Uterus (tissue), 4 donors: ENCODE results near the gene TMEM175. TPM values are rescaled to one million over a fixed set of nuclear protein-coding genes. Genes with fewer than 3 reads are reported as not detected.

Source experiments
- DNase-seq, 2 donors: peaks; one replicate each; pipeline ENCODE4 v3.0.0-alpha.2; 2019 to 2020
- H3K27ac ChIP-seq, 2 donors: fragments of 200-600 bp; sonication (generic); 1 replicate in 1 of 2; 2 replicates in 1 of 2; pipeline ENCODE4 v1.5.1; 2016 to 2018
- H3K27me3 ChIP-seq, 2 donors: fragments of 200-600 bp; sonication (generic); one replicate each; pipeline ENCODE4 v1.5.1; 2018 to 2019; ENCODE audit warnings: control low read depth in 1 of 2
- H3K36me3 ChIP-seq, 2 donors: fragments of 200-600 bp; sonication (generic); one replicate each; pipeline ENCODE4 v1.5.1; 2019; ENCODE audit warnings: control low read depth in 1 of 2
- H3K4me1 ChIP-seq, 2 donors: fragments of 200-600 bp; sonication (generic); one replicate each; pipeline ENCODE4 v1.5.1; 2018 to 2019; ENCODE audit warnings: control low read depth in 1 of 2
- H3K4me3 ChIP-seq, 2 donors: fragments of 200-600 bp; sonication (generic); 1 replicate in 1 of 2; 2 replicates in 1 of 2; pipeline ENCODE4 v1.5.1; 2018 to 2019; ENCODE audit warnings: mild to moderate bottlenecking in 1 of 2
- H3K9me3 ChIP-seq, 2 donors: fragments of 200-600 bp; sonication (generic); one replicate each; pipeline ENCODE4 v1.5.1; 2019; ENCODE audit warnings: control low read depth in 1 of 2
- POLR2A ChIP-seq, 2 donors: fragments of 450-650 bp; IDR thresholded peaks; one replicate each; pipeline ENCODE4 v1.6.1; 2016; ENCODE audit warnings: antibody characterized with exemption in 2 of 2, mild to moderate bottlenecking in 1 of 2, moderate library complexity in 1 of 2
- intact Hi-C: fragments of 100-400 bp; cut with DNase I; formaldehyde crosslinking; loops from one replicate; pipeline ENCODE4 v1.15.1; 2023; ENCODE audit warnings: low total_unique reads
- total RNA-seq, 4 donors: library from RNA; depleted of rRNA in 3 of 4; stranded (reverse); fragments of >200 nt in 3 of 4; gene quantifications; one replicate each; pipeline versions ENCODE4 v1.1.0 to v1.2.4, GENCODE V29; 2014 to 2023
- TF ChIP-seq, protein P1 (sequence below), 4 experiments: fragments of 200-600 bp in 2 of 4; fragments of 450-650 bp in 2 of 4; sonication (generic) in 2 of 4; IDR thresholded peaks; one replicate each; pipeline ENCODE4 v1.5.1; 2016 to 2019; ENCODE audit warnings: antibody characterized with exemption in 4 of 4, mild to moderate bottlenecking in 2 of 4, moderate library complexity in 1 of 4
- donor health status: DM: yes; HTN: yes; CAD: no.

TMEM175 gene
- total RNA-seq, 4 donors from 2014 or later: 9.9 to 39.7 (median 26.3) TPM

DNA sequence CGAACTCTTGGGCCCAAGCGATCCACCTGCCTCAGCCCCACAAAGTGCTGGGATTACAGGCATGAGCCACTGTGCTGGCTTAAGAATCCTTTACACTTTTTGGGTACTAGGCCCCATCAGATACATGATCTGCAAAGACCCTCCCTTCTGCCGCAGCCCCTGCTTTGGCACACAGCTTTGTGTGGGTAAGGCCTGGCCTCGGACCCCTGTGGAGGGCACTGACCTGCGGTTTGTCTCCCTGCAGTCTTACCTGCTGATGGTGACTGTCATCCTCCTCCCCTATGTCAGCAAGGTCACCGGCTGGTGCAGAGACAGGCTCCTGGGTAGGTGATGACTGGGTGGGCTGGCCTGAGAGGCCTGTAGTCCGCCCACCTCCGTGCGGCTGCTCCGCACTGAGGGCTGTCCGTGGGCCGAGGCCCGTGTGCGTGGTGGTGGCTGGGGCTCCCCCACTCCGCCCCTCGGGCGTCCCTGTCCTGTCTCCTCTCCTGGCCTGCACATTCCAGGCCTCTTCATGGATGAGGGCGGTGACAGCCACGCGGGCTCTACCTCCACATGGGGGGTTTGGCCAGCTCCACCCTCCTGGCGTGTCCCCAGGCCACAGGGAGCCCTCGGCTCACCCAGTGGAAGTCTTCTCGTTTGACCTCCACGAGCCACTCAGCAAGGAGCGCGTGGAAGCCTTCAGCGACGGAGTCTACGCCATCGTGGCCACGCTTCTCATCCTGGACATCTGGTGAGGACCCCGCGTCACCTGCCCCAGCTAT, 23.1 kb downstream of the TMEM175 start:
- no peak for TF ChIP-seq POLR2A (IDR thresholded peaks at IDR 0.05)
- TF ChIP-seq, protein P1, sequence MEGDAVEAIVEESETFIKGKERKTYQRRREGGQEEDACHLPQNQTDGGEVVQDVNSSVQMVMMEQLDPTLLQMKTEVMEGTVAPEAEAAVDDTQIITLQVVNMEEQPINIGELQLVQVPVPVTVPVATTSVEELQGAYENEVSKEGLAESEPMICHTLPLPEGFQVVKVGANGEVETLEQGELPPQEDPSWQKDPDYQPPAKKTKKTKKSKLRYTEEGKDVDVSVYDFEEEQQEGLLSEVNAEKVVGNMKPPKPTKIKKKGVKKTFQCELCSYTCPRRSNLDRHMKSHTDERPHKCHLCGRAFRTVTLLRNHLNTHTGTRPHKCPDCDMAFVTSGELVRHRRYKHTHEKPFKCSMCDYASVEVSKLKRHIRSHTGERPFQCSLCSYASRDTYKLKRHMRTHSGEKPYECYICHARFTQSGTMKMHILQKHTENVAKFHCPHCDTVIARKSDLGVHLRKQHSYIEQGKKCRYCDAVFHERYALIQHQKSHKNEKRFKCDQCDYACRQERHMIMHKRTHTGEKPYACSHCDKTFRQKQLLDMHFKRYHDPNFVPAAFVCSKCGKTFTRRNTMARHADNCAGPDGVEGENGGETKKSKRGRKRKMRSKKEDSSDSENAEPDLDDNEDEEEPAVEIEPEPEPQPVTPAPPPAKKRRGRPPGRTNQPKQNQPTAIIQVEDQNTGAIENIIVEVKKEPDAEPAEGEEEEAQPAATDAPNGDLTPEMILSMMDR (IDR thresholded peaks at IDR 0.05): no peak
- Histone ChIP-seq H3K4me3 (no peak overlapping the region), H3K4me1 (no peaks in the 10 kb centered on the region), H3K9me3 (no peaks in the 10 kb centered on the region), H3K27me3 (no peaks in the 10 kb centered on the region), H3K36me3 (no peaks in the 10 kb centered on the region), H3K27ac (no peak overlapping the region)
- DNase-seq: no peak
- intact Hi-C loops: no loop called here

DNA sequence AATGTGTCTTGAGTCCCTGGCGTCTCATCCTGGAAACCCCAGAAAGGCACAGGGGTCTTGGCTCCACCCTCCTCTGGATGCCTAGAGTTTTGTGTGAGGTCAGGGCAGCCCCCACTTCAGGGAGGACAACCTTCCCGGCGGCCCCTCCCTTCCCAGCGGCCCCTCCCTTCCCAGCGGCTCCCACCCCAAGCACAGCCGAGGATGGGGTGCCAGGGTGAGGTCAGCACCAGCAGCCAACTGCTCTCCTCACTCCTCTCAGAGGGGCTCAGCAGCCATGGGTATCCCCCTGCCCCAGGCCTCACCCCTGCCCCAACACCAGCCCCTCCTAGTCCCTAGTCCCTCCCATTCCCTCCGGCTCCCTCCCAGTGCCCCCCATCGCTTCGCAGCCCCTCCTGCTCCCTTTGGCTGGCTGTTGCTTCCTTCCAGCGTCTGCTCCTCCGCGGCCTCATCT, 23.7 kb downstream of the TMEM175 start:
- Histone ChIP-seq H3K4me1 (no peaks in the 10 kb centered on the region), H3K36me3 (no peaks in the 10 kb centered on the region), H3K27me3 (no peaks in the 10 kb centered on the region), H3K4me3 (no peak overlapping the region), H3K9me3 (no peaks in the 10 kb centered on the region), H3K27ac (no peak overlapping the region)
- TF ChIP-seq POLR2A (IDR thresholded peaks at IDR 0.05): no peak
- TF ChIP-seq, protein P1 (IDR thresholded peaks at IDR 0.05): no peak
- DNase-seq: peak in 1 of 2 donors; percentile 12
- intact Hi-C loops: no loop called here

DNA sequence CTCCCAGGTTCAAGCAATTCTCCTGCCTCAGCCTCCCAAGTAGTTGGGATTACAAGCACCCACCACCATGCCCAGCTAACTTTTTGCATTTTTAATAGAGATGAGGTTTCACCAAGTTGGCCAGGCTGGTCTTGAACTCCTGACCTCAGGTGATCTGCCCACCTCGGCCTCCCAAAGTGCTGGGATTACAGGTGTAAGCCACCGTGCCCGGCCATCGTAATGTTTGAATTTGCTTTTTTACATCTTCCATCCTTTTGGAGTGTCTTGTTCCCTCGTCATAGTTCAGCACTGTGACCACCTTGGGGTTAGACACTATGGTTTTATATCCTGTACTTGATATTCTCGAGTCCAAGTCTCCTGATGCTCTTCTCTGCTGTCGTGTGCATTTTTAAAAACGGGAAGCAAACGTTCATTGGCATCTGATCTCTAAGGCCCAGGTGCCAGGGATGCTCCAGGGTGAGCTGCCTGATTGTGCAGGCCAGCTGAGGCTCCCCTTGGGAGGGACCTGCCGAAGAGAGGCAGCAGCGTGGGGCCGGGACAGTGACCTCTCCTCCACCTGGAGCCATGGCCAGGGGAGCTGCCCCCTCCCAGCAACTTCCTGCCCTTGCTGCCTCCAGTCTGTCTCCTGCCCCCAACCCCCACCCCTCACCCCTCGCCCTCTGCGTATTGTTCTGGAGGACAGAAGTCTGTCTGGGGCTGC, 24.4 kb downstream of the TMEM175 start:
- no peaks in the 10 kb centered on the region for H3K9me3 ChIP-seq
- H3K27me3 ChIP-seq: no peaks in the 10 kb centered on the region
- H3K4me3 ChIP-seq: no peak overlapping the region
- DNase-seq: no peak
- no peak for TF ChIP-seq POLR2A (IDR thresholded peaks at IDR 0.05)
- TF ChIP-seq, protein P1 (IDR thresholded peaks at IDR 0.05): no peak
- intact Hi-C loops: no loop called here
- no peaks in the 10 kb centered on the region for H3K36me3 ChIP-seq
- H3K4me1 ChIP-seq: no peaks in the 10 kb centered on the region
- H3K27ac ChIP-seq: no peak overlapping the region

DNA sequence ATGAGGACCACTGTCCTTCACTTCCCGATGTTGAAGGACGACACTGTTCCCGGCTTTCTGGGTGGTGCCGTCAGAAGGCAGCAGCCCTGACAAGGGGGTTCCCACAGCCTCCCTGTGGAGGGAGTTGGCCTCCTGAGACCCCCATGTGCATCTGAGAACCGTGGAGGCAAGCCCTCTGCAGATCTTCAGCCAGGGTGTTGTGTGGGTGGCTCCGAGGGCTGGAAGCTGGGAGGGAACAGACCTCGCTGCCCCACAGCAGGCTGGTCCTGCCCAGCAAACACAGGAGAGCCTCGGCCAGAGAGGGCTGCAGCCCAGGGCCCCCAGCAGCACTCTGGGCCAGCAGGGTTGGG, 24.9 kb downstream of the TMEM175 start:
- Histone ChIP-seq H3K9me3 (no peaks in the 10 kb centered on the region), H3K36me3 (no peaks in the 10 kb centered on the region), H3K4me1 (no peaks in the 10 kb centered on the region), H3K27ac (no peak overlapping the region), H3K27me3 (no peaks in the 10 kb centered on the region), H3K4me3 (no peak overlapping the region)
- intact Hi-C loops: no loop called here
- DNase-seq: no peak
- TF ChIP-seq, protein P1 (IDR thresholded peaks at IDR 0.05): no peak
- TF ChIP-seq POLR2A (IDR thresholded peaks at IDR 0.05): no peak
